Measurements from ENCODE around the gene HGS. TPM values are rescaled to one million over a fixed set of nuclear protein-coding genes. Genes with fewer than 3 reads are reported as not detected.
A peak's percentile ranks its signal among the peaks of the same experiment; 100 is the strongest.

HGS gene
- total RNA-seq, 1 donor from 2014 or later: 50.5 TPM

- Histone ChIP-seq H3K4me3 (peak overlapping the region; percentile 98), H3K27me3 (ENCODE audit: low read depth) (no peaks in the 10 kb centered on the region), H3K9me3 (replicated peaks) (no peaks in the 10 kb centered on the region), H3K36me3 (peaks cover 60% of the 10 kb centered on the region), H3K4me1 (peaks cover 44% of the 10 kb centered on the region), H3K27ac (replicated peaks) (peak overlapping the region; percentile 96)
- TF ChIP-seq CTCF (IDR thresholded peaks at IDR 0.05; ENCODE audit: borderline replicate concordance): no peak
- intact Hi-C loops (cut with micrococcal nuclease): no loop called here
- no peak for DNase-seq
These were observed 20.2 kb downstream of the HGS start for GRCh38 chr17:81703747-81704654.

GRCh38 chr17:81705518-81706231 is 21.9 kb downstream of the HGS start:
- no peak overlapping the region for H3K4me3 ChIP-seq
- intact Hi-C loops (cut with micrococcal nuclease): no loop called here
- H3K9me3 ChIP-seq (replicated peaks): no peaks in the 10 kb centered on the region
- TF ChIP-seq CTCF (IDR thresholded peaks at IDR 0.05; ENCODE audit: borderline replicate concordance): no peak
- peaks cover 47% of the 10 kb centered on the region for H3K4me1 ChIP-seq
- no peak overlapping the region for H3K27ac ChIP-seq (replicated peaks)
- peaks cover 50% of the 10 kb centered on the region for H3K36me3 ChIP-seq
- no peaks in the 10 kb centered on the region for H3K27me3 ChIP-seq (ENCODE audit: low read depth)
- no peak for DNase-seq

GRCh38 chr17:81706232-81706611 is 22.4 kb downstream of the HGS start:
- peaks cover 47% of the 10 kb centered on the region for H3K4me1 ChIP-seq
- no peaks in the 10 kb centered on the region for H3K27me3 ChIP-seq (ENCODE audit: low read depth)
- H3K36me3 ChIP-seq: peaks cover 44% of the 10 kb centered on the region
- no peak for DNase-seq
- H3K27ac ChIP-seq (replicated peaks): no peak overlapping the region
- no peak overlapping the region for H3K4me3 ChIP-seq
- H3K9me3 ChIP-seq (replicated peaks): no peaks in the 10 kb centered on the region
- no peak for TF ChIP-seq CTCF (IDR thresholded peaks at IDR 0.05; ENCODE audit: borderline replicate concordance)
- intact Hi-C loops (cut with micrococcal nuclease): no loop called here

- no peak for TF ChIP-seq CTCF (IDR thresholded peaks at IDR 0.05; ENCODE audit: borderline replicate concordance)
- intact Hi-C loops (cut with micrococcal nuclease): no loop called here
- no peaks in the 10 kb centered on the region for H3K27me3 ChIP-seq (ENCODE audit: low read depth)
- no peak for DNase-seq
- H3K4me3 ChIP-seq: no peak overlapping the region
- no peak overlapping the region for H3K27ac ChIP-seq (replicated peaks)
- H3K4me1 ChIP-seq: peaks cover 47% of the 10 kb centered on the region
- no peaks in the 10 kb centered on the region for H3K9me3 ChIP-seq (replicated peaks)
- peaks cover 38% of the 10 kb centered on the region for H3K36me3 ChIP-seq
These were observed 23.2 kb downstream of the HGS start for GRCh38 chr17:81706757-81707624.

Data from left ventricle myocardium inferior (tissue), 1 donor.